ENCODE results near the gene OR2H1.
A peak's percentile ranks its signal among the peaks of the same experiment; 100 is the strongest.

Gene OR2H1

GRCh38 chr6:29490552-29490951 lies 33.6 kb downstream of the OR2H1 start:
- H3K4me3 ChIP-seq (ENCODE audit: low read depth, low read length), result no peak overlapping the region
- TF ChIP-seq POLR2A (IDR thresholded peaks at IDR 0.05; ENCODE audit: extremely low read depth, insufficient read length) (no peak), MAX (IDR thresholded peaks at IDR 0.05; ENCODE audit: low read depth, low read length) (no peak), MYC (IDR thresholded peaks at IDR 0.05; ENCODE audit: low read depth, low read length) (no peak)
- TF ChIP-seq, protein P1, sequence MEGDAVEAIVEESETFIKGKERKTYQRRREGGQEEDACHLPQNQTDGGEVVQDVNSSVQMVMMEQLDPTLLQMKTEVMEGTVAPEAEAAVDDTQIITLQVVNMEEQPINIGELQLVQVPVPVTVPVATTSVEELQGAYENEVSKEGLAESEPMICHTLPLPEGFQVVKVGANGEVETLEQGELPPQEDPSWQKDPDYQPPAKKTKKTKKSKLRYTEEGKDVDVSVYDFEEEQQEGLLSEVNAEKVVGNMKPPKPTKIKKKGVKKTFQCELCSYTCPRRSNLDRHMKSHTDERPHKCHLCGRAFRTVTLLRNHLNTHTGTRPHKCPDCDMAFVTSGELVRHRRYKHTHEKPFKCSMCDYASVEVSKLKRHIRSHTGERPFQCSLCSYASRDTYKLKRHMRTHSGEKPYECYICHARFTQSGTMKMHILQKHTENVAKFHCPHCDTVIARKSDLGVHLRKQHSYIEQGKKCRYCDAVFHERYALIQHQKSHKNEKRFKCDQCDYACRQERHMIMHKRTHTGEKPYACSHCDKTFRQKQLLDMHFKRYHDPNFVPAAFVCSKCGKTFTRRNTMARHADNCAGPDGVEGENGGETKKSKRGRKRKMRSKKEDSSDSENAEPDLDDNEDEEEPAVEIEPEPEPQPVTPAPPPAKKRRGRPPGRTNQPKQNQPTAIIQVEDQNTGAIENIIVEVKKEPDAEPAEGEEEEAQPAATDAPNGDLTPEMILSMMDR (IDR thresholded peaks at IDR 0.05; ENCODE audit: low read depth, low read length), result no peak
- DNase-seq (ENCODE audit: low read depth), result peak; percentile 92

GRCh38 chr6:29491574-29491973 lies 34.6 kb downstream of the OR2H1 start:
- DNase-seq (ENCODE audit: low read depth), result peak; percentile 10
- H3K4me3 ChIP-seq (ENCODE audit: low read depth, low read length), result no peak overlapping the region
- TF ChIP-seq POLR2A (IDR thresholded peaks at IDR 0.05; ENCODE audit: extremely low read depth, insufficient read length) (no peak), MAX (IDR thresholded peaks at IDR 0.05; ENCODE audit: low read depth, low read length) (no peak), MYC (IDR thresholded peaks at IDR 0.05; ENCODE audit: low read depth, low read length) (no peak)
- TF ChIP-seq, protein P1 (IDR thresholded peaks at IDR 0.05; ENCODE audit: low read depth, low read length), result no peak

- DNase-seq (ENCODE audit: low read depth), result no peak
- TF ChIP-seq MYC (IDR thresholded peaks at IDR 0.05; ENCODE audit: low read depth, low read length), result no peak
- TF ChIP-seq POLR2A (IDR thresholded peaks at IDR 0.05; ENCODE audit: extremely low read depth, insufficient read length), result no peak
- TF ChIP-seq MAX (IDR thresholded peaks at IDR 0.05; ENCODE audit: low read depth, low read length), result no peak
- TF ChIP-seq, protein P1 (IDR thresholded peaks at IDR 0.05; ENCODE audit: low read depth, low read length), result no peak
- no peak overlapping the region for H3K4me3 ChIP-seq (ENCODE audit: low read depth, low read length)
Measured at GRCh38 chr6:29493261-29493660, 36.3 kb downstream of the OR2H1 start.

DNA sequence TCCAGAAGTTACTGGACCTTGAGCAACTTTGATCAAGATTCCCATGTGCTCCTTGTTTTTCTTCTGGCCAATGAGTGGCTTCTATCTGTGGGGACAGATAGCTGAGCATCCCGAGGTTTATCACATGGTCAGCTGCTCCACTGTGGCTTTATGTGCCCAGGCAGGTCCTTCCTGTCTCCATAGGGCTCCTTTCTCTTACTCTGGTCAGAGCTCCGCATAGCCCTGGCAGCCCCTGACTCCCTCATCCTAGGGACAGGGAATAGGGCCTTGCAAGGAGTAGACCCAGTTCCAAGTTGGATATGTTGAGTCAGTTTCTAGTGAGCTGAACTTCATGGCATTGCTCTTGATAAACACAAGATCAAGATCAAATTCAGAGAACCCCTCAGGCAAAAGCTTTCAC lies 37.2 kb downstream of the OR2H1 start:
- no peak overlapping the region for H3K4me3 ChIP-seq (ENCODE audit: low read depth, low read length)
- no peak for TF ChIP-seq MAX (IDR thresholded peaks at IDR 0.05; ENCODE audit: low read depth, low read length)
- TF ChIP-seq POLR2A (IDR thresholded peaks at IDR 0.05; ENCODE audit: extremely low read depth, insufficient read length), result no peak
- TF ChIP-seq, protein P1 (IDR thresholded peaks at IDR 0.05; ENCODE audit: low read depth, low read length), result no peak
- no peak for TF ChIP-seq MYC (IDR thresholded peaks at IDR 0.05; ENCODE audit: low read depth, low read length)

DNA sequence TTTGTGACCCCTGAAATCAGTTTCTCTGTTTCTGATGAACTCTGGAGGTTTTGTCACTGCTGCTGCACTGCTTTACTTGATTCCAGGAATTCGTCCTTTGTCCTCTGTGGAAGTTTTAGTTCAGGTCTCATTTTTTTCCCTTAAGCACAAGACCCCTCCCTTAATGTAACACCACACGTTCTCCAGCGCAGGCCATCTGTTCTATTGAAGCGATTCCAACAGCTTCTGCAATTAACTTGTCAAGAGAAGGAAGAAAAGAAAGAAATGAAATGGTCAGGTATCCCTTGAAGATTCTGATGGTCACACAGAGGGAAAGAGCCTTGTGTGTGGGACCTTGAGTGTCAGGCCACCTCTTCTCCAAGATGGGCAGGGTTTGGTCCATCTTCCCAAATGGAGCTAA lies 38.6 kb downstream of the OR2H1 start:
- no peak for DNase-seq (ENCODE audit: low read depth)
- H3K4me3 ChIP-seq (ENCODE audit: low read depth, low read length), result no peak overlapping the region
- no peak for TF ChIP-seq MYC (IDR thresholded peaks at IDR 0.05; ENCODE audit: low read depth, low read length)
- no peak for TF ChIP-seq POLR2A (IDR thresholded peaks at IDR 0.05; ENCODE audit: extremely low read depth, insufficient read length)
- no peak for TF ChIP-seq MAX (IDR thresholded peaks at IDR 0.05; ENCODE audit: low read depth, low read length)
- TF ChIP-seq, protein P1 (IDR thresholded peaks at IDR 0.05; ENCODE audit: low read depth, low read length), result no peak

More for the DNA sequence above, 37.2 kb downstream of the OR2H1 start:
- DNase-seq (ENCODE audit: low read depth), result no peak

DNA sequence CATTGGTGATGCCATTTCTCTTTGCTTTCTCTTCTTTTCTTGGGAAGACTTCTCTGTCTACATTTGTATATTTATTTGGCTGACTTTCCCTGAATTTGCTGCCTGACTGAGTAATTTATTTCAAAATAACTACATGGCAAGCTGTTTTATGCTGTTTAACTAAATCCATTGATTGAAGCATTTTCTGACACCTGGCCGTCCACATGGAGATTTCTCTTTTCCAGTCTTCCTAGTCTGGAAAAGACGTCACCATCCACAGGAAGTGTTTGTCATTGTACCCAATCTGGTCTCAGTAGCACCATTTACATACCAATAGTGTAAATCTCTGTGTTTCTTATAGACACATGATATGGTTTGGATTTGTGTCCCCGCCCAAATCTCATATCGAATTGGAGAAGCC lies 40.0 kb downstream of the OR2H1 start:
- no peak for DNase-seq (ENCODE audit: low read depth)
- no peak overlapping the region for H3K4me3 ChIP-seq (ENCODE audit: low read depth, low read length)
- no peak for TF ChIP-seq MAX (IDR thresholded peaks at IDR 0.05; ENCODE audit: low read depth, low read length)
